NCI-H1105 (cell line): Measurements from ENCODE around the gene LIPC.

ENCODE experiments used
- DNase-seq: peaks from one replicate; lab custom pipeline; 2025; lab: John Stamatoyannopoulos, UW

The LIPC gene

GRCh38 chr15:58495891-58496408 is 64.2 kb downstream of the LIPC start:
- no peak for DNase-seq

- DNase-seq: no peak
Measured at GRCh38 chr15:58497046-58497785, 65.4 kb downstream of the LIPC start.

DNA sequence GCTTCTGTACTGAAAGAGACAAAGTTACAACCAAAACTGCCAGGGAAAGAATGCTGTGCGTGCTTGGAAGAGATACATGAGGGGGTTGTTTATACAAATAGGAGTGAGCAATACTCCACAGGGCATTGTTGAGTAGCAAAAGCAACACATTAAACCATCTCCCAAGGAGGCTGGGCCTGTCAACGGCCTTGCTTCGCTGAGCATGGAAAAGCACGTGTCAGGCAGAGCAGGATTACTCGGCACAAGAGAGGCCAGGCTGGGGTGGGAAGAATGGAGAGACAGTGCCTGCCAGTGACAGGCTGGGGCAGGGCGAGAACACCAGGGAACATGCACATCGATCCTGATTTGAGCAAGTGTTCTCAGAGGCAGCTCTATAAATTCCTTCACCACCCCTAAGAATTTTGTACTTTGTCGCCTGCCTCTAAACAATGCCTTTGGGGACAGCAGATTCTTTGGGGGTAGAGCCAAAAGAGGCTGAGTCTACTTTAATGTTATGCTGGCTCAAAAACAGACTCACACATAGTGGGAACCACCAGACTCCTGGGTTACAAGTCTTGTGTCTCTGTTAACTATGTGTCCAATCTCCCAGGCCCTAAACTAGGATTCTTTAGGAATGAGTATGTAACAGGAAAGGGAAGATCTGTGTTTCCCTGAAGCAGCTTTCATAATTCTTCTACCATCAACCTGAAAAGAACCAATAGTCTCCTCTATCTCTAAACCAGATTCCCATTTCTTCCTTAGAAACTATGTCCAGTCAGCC is 67.2 kb downstream of the LIPC start:
- DNase-seq: no peak

DNA sequence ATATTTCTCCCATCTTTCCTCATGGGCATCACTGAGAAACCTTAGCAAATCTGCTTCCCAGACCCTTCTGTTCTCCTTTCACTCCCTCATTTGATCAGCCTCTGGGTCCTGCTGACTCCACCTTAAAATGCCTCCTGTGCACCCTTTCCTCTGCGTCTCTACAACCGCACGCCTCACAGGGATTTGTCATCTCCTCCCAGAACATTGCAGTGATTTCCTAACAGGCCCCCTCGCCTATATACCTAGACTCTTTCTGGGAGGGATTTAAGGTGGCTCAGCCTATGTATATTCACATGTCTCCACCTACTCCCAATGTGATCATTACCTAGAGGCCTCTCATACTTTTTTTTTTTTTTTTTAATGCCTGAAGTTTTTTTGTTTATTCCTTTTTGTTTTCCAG is 69.2 kb downstream of the LIPC start:
- DNase-seq: no peak

GRCh38 chr15:58501636-58502188 is 69.9 kb downstream of the LIPC start:
- no peak for DNase-seq

GRCh38 chr15:58503139-58504027 is 71.6 kb downstream of the LIPC start:
- no peak for DNase-seq

DNA sequence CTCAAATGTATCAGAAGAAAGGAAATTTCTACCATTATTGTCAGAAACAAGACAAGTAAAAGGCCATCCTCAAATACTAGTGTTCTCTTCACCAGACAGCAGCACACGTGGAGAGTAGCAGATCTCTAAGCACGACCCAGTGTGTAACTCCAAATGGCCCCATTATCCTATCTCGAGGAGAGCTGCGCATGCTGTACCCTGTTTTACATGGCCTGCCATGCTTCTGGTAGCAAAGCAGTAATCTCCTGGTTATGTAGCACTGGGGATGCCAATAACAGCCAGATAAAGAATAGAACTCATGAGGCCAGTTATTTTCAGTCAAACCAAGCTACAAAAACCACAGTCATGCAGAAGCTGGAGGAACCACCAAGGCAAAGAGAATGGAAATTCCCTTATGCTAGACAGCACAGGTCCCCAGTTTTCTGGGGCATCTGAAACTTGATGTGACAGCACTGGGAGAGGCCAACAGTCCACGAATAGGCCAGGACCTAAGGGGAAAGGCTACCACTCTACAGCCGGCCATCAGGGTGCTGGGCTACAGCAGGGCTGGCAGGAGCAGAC is 73.0 kb downstream of the LIPC start:
- DNase-seq: no peak

DNA sequence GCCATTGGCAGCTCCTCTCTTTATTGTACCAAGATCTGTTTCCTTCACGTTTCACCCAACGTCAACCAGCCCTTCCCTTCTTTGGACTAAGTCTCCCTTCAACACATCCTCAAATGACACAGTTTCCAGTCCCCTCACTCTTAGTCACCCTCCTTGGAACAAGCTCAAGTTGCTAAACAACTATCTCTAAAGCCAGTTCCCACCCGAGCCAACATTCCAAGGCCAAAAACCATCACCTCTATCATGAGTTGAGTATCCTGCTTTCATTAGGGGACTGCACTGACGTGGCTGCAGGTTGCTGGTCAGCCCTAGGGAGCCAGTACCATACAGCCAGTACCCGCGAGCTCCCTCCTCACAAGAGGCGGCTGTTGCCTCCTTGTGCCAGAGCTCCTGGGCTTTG is 73.8 kb downstream of the LIPC start:
- no peak for DNase-seq

DNA sequence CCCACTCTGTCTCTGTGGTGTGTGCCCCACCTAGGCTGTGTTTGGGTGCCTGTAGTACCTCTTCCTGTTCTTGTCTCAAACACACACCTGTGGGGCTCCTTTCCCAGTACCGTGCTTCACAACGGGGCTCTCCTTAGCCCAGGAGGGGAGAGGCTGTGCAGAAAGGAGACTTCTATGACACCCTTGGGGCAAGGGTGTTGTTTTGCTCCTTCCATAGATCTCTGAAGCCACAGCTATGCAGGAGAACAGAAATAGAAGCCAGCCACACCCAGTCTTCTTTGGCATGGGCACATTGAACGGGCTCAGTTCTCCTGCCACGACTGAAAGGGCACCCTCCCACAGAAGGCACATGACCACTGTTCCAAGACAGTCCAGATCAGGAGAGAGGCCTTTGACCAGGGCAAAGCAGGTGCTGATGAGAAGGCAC is 74.3 kb downstream of the LIPC start:
- no peak for DNase-seq

GRCh38 chr15:58506783-58507668 is 75.2 kb downstream of the LIPC start:
- no peak for DNase-seq

GRCh38 chr15:58509556-58509955 is 77.8 kb downstream of the LIPC start:
- no peak for DNase-seq

- no peak for DNase-seq
Measured at GRCh38 chr15:58510715-58511598, 79.2 kb downstream of the LIPC start.

GRCh38 chr15:58511599-58511987 is 79.8 kb downstream of the LIPC start:
- DNase-seq: no peak

DNA sequence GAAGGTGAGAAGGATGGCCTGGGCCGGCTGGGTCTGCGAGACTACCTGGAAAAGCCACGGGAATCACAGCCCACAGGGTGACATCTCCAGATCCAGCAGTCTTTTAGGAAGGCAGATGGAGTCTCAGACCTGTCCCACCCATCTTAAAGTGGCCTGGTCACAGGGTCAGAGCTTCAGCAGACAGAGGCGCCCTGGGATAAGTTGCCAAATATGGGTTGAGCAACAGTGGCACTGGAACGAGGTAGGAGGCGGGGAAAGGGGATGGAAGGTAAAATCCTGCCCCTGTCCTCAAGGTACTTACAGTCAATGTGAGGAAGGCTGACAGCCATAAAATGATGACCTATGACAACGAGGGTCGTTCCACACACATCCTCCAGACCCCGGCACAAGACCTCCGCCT is 80.7 kb downstream of the LIPC start:
- no peak for DNase-seq

GRCh38 chr15:58513008-58513407 is 81.2 kb downstream of the LIPC start:
- no peak for DNase-seq

GRCh38 chr15:58513726-58514336 is 82.0 kb downstream of the LIPC start:
- no peak for DNase-seq

GRCh38 chr15:58515807-58516206 is 84.0 kb downstream of the LIPC start:
- DNase-seq: no peak

DNA sequence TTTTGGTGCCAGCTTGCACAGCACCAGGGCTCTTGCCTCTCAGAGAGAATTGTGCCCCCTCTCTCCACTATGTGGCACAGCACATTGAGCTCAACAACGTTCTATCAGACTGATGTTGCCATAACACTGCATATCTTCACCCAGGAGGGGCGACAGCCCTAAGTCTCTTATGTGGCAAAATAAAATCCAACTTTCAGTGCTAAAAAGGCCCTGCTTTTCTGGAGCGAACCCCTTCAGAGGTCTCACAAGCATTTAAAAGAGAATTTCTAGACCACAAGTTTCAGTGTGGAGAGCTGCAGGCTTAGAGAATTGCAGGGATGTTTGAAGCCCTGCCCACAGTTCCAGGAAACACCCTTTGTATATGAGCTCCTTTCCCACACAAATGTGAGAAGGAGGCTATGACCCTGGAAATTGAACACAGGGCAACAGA is 85.5 kb downstream of the LIPC start:
- DNase-seq: no peak
